Measurements from ENCODE around the gene UBXN4. TPM values are rescaled to one million over a fixed set of nuclear protein-coding genes. Genes with fewer than 3 reads are reported as not detected.
"Not testable (repeated sequence)": the region's sequence is repeated elsewhere in the genome, so short reads cannot be mapped to it uniquely, and the experiment has no call there.

The UBXN4 gene
- total RNA-seq, 2 experiments from 2014 or later, result 90.5 to 105 TPM

GRCh38 chr2:135799738-135800137 lies 58.1 kb downstream of the UBXN4 start:
- H3K9me3 Mint-ChIP-seq, result peaks cover 20% of the 10 kb centered on the region
- ATAC-seq, result no peak

GRCh38 chr2:135800513-135801460 lies 59.1 kb downstream of the UBXN4 start:
- peaks cover 8% of the 10 kb centered on the region for H3K4me1 Mint-ChIP-seq (ENCODE audit: low read depth)
- DNase-seq (no peak), ATAC-seq (no peak)
- no peaks in the 10 kb centered on the region for H3K27me3 Mint-ChIP-seq
- ChIA-PET CTCF (interaction anchor here (0.8 to 6.3 kb wide), 8 partner anchors 11 to 50 kb away, joined by 3 to 145 read pairs (median 4); no protein-coding TSS in a partner anchor), POLR2A (no interaction called here)
- no peak overlapping the region for H3K4me3 Mint-ChIP-seq
- peaks cover 15% of the 10 kb centered on the region for H3K36me3 Mint-ChIP-seq (ENCODE audit: low read depth)
- no peak for TF ChIP-seq CTCF (IDR thresholded peaks at IDR 0.05)
- intact Hi-C loops (cut with micrococcal nuclease), result no loop called here
- H3K27ac Mint-ChIP-seq, result no peak overlapping the region
- H3K9me3 Mint-ChIP-seq, result peaks cover 20% of the 10 kb centered on the region

More at GRCh38 chr2:135799738-135800137, 58.1 kb downstream of the UBXN4 start:
- intact Hi-C loops (cut with micrococcal nuclease), result no loop called here
- peak; percentile 22 for TF ChIP-seq CTCF (IDR thresholded peaks at IDR 0.05)
- H3K4me3 Mint-ChIP-seq, result no peak overlapping the region
- DNase-seq, result peak; percentile 37
- H3K4me1 Mint-ChIP-seq (ENCODE audit: low read depth), result peaks cover 12% of the 10 kb centered on the region
- no peaks in the 10 kb centered on the region for H3K27me3 Mint-ChIP-seq
- peaks cover 15% of the 10 kb centered on the region for H3K36me3 Mint-ChIP-seq (ENCODE audit: low read depth)
- ChIA-PET CTCF (interaction anchor here (0.6 to 6.3 kb wide), 12 partner anchors 10 to 84 kb away, joined by 3 to 145 read pairs (median 7); partner anchors contain the start of gene UBXN4), POLR2A (no interaction called here)
- no peak overlapping the region for H3K27ac Mint-ChIP-seq

GRCh38 chr2:135802350-135802749 lies 60.7 kb downstream of the UBXN4 start:
- intact Hi-C loops (cut with micrococcal nuclease), result no loop called here
- peaks cover 15% of the 10 kb centered on the region for H3K36me3 Mint-ChIP-seq (ENCODE audit: low read depth)
- peaks cover 20% of the 10 kb centered on the region for H3K9me3 Mint-ChIP-seq
- no peak overlapping the region for H3K4me3 Mint-ChIP-seq
- no peak for DNase-seq
- ATAC-seq, result no peak
- ChIA-PET CTCF (interaction anchor here (1.4 to 2.0 kb wide), 3 partner anchors 12 to 19 kb away, joined by 4 to 5 read pairs (median 4); no protein-coding TSS in a partner anchor), POLR2A (interaction anchor here (1.5 kb wide), 1 partner anchor 12 kb away, joined by 4 read pairs; no protein-coding TSS in a partner anchor)
- no peak overlapping the region for H3K27ac Mint-ChIP-seq
- no peak for TF ChIP-seq CTCF (IDR thresholded peaks at IDR 0.05)
- peaks cover 7% of the 10 kb centered on the region for H3K4me1 Mint-ChIP-seq (ENCODE audit: low read depth)
- no peaks in the 10 kb centered on the region for H3K27me3 Mint-ChIP-seq

- no peak overlapping the region for H3K27ac Mint-ChIP-seq
- intact Hi-C loops (cut with micrococcal nuclease), result no loop called here
- H3K36me3 Mint-ChIP-seq (ENCODE audit: low read depth), result peaks cover 15% of the 10 kb centered on the region
- ChIA-PET POLR2A (interaction anchor here (1.5 kb wide), 1 partner anchor 13 kb away, joined by 4 read pairs; no protein-coding TSS in a partner anchor), CTCF (interaction anchor here (1.4 to 2.0 kb wide), 3 partner anchors 11 to 20 kb away, joined by 4 to 5 read pairs (median 4); no protein-coding TSS in a partner anchor)
- ATAC-seq (no peak), DNase-seq (no peak)
- no peak for TF ChIP-seq CTCF (IDR thresholded peaks at IDR 0.05)
- H3K9me3 Mint-ChIP-seq, result peaks cover 20% of the 10 kb centered on the region
- H3K4me3 Mint-ChIP-seq, result no peak overlapping the region
- no peaks in the 10 kb centered on the region for H3K27me3 Mint-ChIP-seq
- H3K4me1 Mint-ChIP-seq (ENCODE audit: low read depth), result peaks cover 5% of the 10 kb centered on the region
These were observed 61.6 kb downstream of the UBXN4 start for GRCh38 chr2:135803278-135803677.

GRCh38 chr2:135807874-135808273 lies 66.2 kb downstream of the UBXN4 start:
- POLR2A ChIA-PET; intact Hi-C loops (cut with micrococcal nuclease); H3K4me1 Mint-ChIP-seq (ENCODE audit: low read depth); H3K4me3 Mint-ChIP-seq; H3K9me3 Mint-ChIP-seq; ATAC-seq; H3K27ac Mint-ChIP-seq; H3K36me3 Mint-ChIP-seq (ENCODE audit: low read depth); H3K27me3 Mint-ChIP-seq; DNase-seq: not testable (repeated sequence)
- CTCF ChIA-PET, result interaction anchor here (15.9 kb wide), 1 partner anchor 10 kb away, joined by 145 read pairs; no protein-coding TSS in a partner anchor
